ENCODE results near the gene AMOTL2. TPM values are rescaled to one million over a fixed set of nuclear protein-coding genes. Genes with fewer than 3 reads are reported as not detected.

AMOTL2 gene
- total and polyA plus RNA-seq, 2 experiments from 2014 or later = 156 to 347 TPM

GRCh38 chr3:134378818-134379217 is 4.6 kb upstream of the AMOTL2 start:
- Histone ChIP-seq H2AFZ (no peak overlapping the region), H3K79me2 (ENCODE audit: insufficient read depth) (peaks cover 4% of the 10 kb centered on the region), H3K4me2 (ENCODE audit: unreplicated experiment) (no peak overlapping the region), H3F3A (ENCODE audit: insufficient read depth) (peaks cover 6% of the 10 kb centered on the region; the same call in 1 of the 2 replicates), H3K36me3 (ENCODE audit: low read depth) (no peaks in the 10 kb centered on the region), H3K4me1 (ENCODE audit: insufficient read depth) (no peaks in the 10 kb centered on the region), H3K4me3 (no peak overlapping the region), H3K27ac (no peak overlapping the region), H3K9ac (no peak overlapping the region), H3K9me2 (ENCODE audit: insufficient read depth) (no peaks in the 10 kb centered on the region), H3K9me3 (ENCODE audit: low read depth) (no peaks in the 10 kb centered on the region), H4K20me1 (ENCODE audit: insufficient read depth) (no peaks in the 10 kb centered on the region), H3K27me3 (replicated peaks; ENCODE audit: insufficient read depth) (no peaks in the 10 kb centered on the region)
- in situ Hi-C loops (cut with MboI) = no loop called here
- WGBS, 2 experiments (ENCODE audit: low coverage in 1 of 2, low lambda C conversion rate in 2 of 2, missing lambda C conversion rate in 2 of 2) = 86 to 92% methylated on average over 3 of the region's 3 CpGs
- no peak for TF ChIP-seq EZH2phosphoT487 (IDR thresholded peaks at IDR 0.05; ENCODE audit: insufficient read depth, low read depth)
- TF ChIP-seq EZH2 (IDR thresholded peaks at IDR 0.05; ENCODE audit: insufficient read depth, poor library complexity, severe bottlenecking) = no peak
- no peak for DNase-seq

- Histone ChIP-seq H3K9me2 (ENCODE audit: insufficient read depth) (no peaks in the 10 kb centered on the region), H3K4me2 (ENCODE audit: unreplicated experiment) (no peak overlapping the region)
- in situ Hi-C loops (cut with MboI) = no loop called here
Observed at GRCh38 chr3:134378384-134378783, 4.1 kb upstream of the AMOTL2 start.

GRCh38 chr3:134377896-134378295 is 3.6 kb upstream of the AMOTL2 start:
- no peaks in the 10 kb centered on the region for H3K9me3 ChIP-seq (ENCODE audit: low read depth)
- H3K4me1 ChIP-seq (ENCODE audit: insufficient read depth) = no peaks in the 10 kb centered on the region
- no peaks in the 10 kb centered on the region for H3K9me2 ChIP-seq (ENCODE audit: insufficient read depth)
- no peaks in the 10 kb centered on the region for H4K20me1 ChIP-seq (ENCODE audit: insufficient read depth)
- H3K4me2 ChIP-seq (ENCODE audit: unreplicated experiment) = no peak overlapping the region
- peaks cover 11% of the 10 kb centered on the region for H3F3A ChIP-seq (ENCODE audit: insufficient read depth)
- no peak overlapping the region for H3K9ac ChIP-seq
- TF ChIP-seq EZH2phosphoT487 (IDR thresholded peaks at IDR 0.05; ENCODE audit: insufficient read depth, low read depth) (no peak), EZH2 (IDR thresholded peaks at IDR 0.05; ENCODE audit: insufficient read depth, poor library complexity, severe bottlenecking) (no peak)
- H3K79me2 ChIP-seq (ENCODE audit: insufficient read depth) = peaks cover 13% of the 10 kb centered on the region
- in situ Hi-C loops (cut with MboI) = no loop called here
- DNase-seq = no peak
- WGBS, 2 experiments (ENCODE audit: low coverage in 1 of 2, low lambda C conversion rate in 2 of 2, missing lambda C conversion rate in 2 of 2) = 96 to 98% methylated on average over 3 of the region's 3 CpGs
- H3K4me3 ChIP-seq = no peak overlapping the region
- peaks cover 7% of the 10 kb centered on the region; the same call in 1 of the 2 replicates for H3K36me3 ChIP-seq (ENCODE audit: low read depth)
- no peak overlapping the region for H3K27ac ChIP-seq
- no peak overlapping the region for H2AFZ ChIP-seq
- H3K27me3 ChIP-seq (replicated peaks; ENCODE audit: insufficient read depth) = no peaks in the 10 kb centered on the region

More at GRCh38 chr3:134378384-134378783, 4.1 kb upstream of the AMOTL2 start:
- Histone ChIP-seq H4K20me1 (ENCODE audit: insufficient read depth) (no peaks in the 10 kb centered on the region), H2AFZ (no peak overlapping the region), H3K27me3 (replicated peaks; ENCODE audit: insufficient read depth) (no peaks in the 10 kb centered on the region), H3K4me3 (no peak overlapping the region), H3F3A (ENCODE audit: insufficient read depth) (peaks cover 7% of the 10 kb centered on the region), H3K4me1 (ENCODE audit: insufficient read depth) (no peaks in the 10 kb centered on the region), H3K9me3 (ENCODE audit: low read depth) (no peaks in the 10 kb centered on the region), H3K36me3 (ENCODE audit: low read depth) (peaks cover 2% of the 10 kb centered on the region; the same call in 1 of the 2 replicates), H3K79me2 (ENCODE audit: insufficient read depth) (peaks cover 8% of the 10 kb centered on the region), H3K9ac (no peak overlapping the region), H3K27ac (no peak overlapping the region)
- DNase-seq = no peak
- TF ChIP-seq EZH2 (IDR thresholded peaks at IDR 0.05; ENCODE audit: insufficient read depth, poor library complexity, severe bottlenecking) (no peak), EZH2phosphoT487 (IDR thresholded peaks at IDR 0.05; ENCODE audit: insufficient read depth, low read depth) (no peak)

- WGBS, 2 experiments (ENCODE audit: low coverage in 1 of 2, low lambda C conversion rate in 2 of 2, missing lambda C conversion rate in 2 of 2) = 89 to 92% methylated on average over 5 of the region's 5 CpGs
- in situ Hi-C loops (cut with MboI) = no loop called here
Observed at GRCh38 chr3:134376786-134377426, 2.7 kb upstream of the AMOTL2 start.

More at GRCh38 chr3:134376786-134377426, 2.7 kb upstream of the AMOTL2 start:
- no peak overlapping the region for H2AFZ ChIP-seq
- no peak overlapping the region for H3K27ac ChIP-seq
- TF ChIP-seq EZH2phosphoT487 (IDR thresholded peaks at IDR 0.05; ENCODE audit: insufficient read depth, low read depth) = no peak
- no peak for TF ChIP-seq EZH2 (IDR thresholded peaks at IDR 0.05; ENCODE audit: insufficient read depth, poor library complexity, severe bottlenecking)
- H3K79me2 ChIP-seq (ENCODE audit: insufficient read depth) = peaks cover 23% of the 10 kb centered on the region
- H3K9me3 ChIP-seq (ENCODE audit: low read depth) = no peaks in the 10 kb centered on the region
- H3K4me3 ChIP-seq = no peak overlapping the region
- H3K9me2 ChIP-seq (ENCODE audit: insufficient read depth) = no peaks in the 10 kb centered on the region
- H3K4me1 ChIP-seq (ENCODE audit: insufficient read depth) = no peaks in the 10 kb centered on the region
- peaks cover 14% of the 10 kb centered on the region; the same call in 1 of the 2 replicates for H3K36me3 ChIP-seq (ENCODE audit: low read depth)
- peaks cover 19% of the 10 kb centered on the region for H3F3A ChIP-seq (ENCODE audit: insufficient read depth)
- no peaks in the 10 kb centered on the region for H3K27me3 ChIP-seq (replicated peaks; ENCODE audit: insufficient read depth)
- DNase-seq = no peak
- H3K4me2 ChIP-seq (ENCODE audit: unreplicated experiment) = no peak overlapping the region
- H4K20me1 ChIP-seq (ENCODE audit: insufficient read depth) = no peaks in the 10 kb centered on the region
- no peak overlapping the region for H3K9ac ChIP-seq
